ENCODE measurements around the gene MEAK7.

MEAK7 gene

DNA sequence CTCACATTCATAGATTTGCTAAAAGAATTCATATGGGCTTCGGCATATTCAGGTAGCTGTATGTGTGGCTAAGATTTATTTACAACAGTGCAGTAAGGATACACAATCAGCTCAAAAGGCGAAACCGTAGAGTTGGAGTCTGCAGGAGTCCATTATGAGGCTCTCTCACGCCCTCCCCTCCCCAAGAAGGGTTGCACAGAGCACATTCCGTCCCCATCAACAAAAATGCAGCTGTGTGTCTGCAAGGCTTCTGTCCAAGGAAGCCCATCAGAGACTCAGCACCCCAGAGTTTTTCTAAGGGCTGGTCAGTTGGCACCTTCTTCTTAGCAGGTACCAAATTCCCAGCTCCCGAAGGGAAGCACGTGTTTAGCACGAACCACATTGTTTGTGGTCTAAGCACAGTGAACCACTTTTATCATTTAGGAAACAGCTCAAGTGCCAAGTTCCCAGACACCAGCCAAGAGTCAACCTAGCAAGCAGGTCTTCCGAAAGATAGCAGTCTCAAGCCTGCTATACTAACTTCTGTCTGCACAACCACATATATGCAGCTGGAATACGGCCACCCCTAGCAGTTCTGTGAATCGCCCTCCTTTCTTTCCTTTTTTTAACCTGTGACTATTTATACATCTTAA, 28.5 kb upstream of the MEAK7 start:
- TF ChIP-seq, protein P1, sequence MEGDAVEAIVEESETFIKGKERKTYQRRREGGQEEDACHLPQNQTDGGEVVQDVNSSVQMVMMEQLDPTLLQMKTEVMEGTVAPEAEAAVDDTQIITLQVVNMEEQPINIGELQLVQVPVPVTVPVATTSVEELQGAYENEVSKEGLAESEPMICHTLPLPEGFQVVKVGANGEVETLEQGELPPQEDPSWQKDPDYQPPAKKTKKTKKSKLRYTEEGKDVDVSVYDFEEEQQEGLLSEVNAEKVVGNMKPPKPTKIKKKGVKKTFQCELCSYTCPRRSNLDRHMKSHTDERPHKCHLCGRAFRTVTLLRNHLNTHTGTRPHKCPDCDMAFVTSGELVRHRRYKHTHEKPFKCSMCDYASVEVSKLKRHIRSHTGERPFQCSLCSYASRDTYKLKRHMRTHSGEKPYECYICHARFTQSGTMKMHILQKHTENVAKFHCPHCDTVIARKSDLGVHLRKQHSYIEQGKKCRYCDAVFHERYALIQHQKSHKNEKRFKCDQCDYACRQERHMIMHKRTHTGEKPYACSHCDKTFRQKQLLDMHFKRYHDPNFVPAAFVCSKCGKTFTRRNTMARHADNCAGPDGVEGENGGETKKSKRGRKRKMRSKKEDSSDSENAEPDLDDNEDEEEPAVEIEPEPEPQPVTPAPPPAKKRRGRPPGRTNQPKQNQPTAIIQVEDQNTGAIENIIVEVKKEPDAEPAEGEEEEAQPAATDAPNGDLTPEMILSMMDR (IDR thresholded peaks at IDR 0.05; ENCODE audit: low read depth, low read length): no peak
- peak in 1 of 2 donors; percentile 54 for DNase-seq (ENCODE audit: low read depth in 2 of 2)
- no peak overlapping the region for H3K4me3 ChIP-seq (replicated peaks in 1 of 2; ENCODE audit: low read depth in 2 of 2, low read length in 2 of 2)

DNA sequence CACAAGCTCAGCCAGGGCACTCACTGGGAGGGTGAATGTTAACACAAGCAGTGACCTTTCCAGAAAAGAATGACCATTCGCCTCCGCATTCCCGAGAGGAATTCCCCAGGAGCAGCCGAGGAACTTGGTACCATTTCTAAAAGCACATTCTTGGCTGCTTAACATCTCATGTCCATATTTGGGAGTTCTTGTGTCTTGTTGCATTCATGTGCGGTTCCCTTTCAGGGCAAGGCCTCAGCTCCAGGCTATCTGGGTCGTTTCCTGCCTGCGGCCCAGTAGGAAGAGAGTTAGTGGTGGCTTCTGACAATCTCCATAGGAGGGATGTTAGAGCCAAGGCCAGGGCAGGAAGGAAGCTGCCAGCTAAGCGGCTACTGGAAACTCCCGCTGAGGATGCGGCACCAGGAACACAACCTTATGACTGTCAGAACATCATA, 27.8 kb upstream of the MEAK7 start:
- peak; percentile 87 to 93 for DNase-seq (ENCODE audit: low read depth in 2 of 2)
- H3K4me3 ChIP-seq (replicated peaks in 1 of 2; ENCODE audit: low read depth in 2 of 2, low read length in 2 of 2): no peak overlapping the region
- TF ChIP-seq, protein P1 (IDR thresholded peaks at IDR 0.05; ENCODE audit: low read depth, low read length): no peak

GRCh38 chr16:84531671-84532111, 27.2 kb upstream of the MEAK7 start:
- TF ChIP-seq, protein P1 (IDR thresholded peaks at IDR 0.05; ENCODE audit: low read depth, low read length): no peak
- no peak for DNase-seq (ENCODE audit: low read depth in 2 of 2)
- no peak overlapping the region for H3K4me3 ChIP-seq (replicated peaks in 1 of 2; ENCODE audit: low read depth in 2 of 2, low read length in 2 of 2)

DNA sequence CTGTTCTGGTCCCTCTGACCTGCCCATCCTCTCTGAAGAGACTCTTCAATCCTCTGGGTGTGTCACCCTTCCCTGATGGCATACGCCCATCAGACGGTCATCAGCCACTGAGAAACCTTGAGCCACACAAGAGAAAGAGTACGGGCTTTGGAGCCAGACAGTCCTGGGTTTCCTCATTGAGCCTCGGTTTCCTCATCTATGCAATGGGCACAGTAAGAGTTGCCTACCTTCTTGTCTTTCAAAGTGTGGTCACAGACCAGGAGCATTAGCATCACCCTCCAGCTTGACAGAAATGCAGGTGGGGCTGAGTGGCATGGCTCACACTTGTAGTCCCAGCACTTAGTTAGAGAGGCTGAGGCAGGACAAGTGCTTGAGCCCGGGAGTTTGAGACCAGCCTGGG, 26.1 kb upstream of the MEAK7 start:
- H3K4me3 ChIP-seq (replicated peaks in 1 of 2; ENCODE audit: low read depth in 2 of 2, low read length in 2 of 2): no peak overlapping the region
- TF ChIP-seq, protein P1 (IDR thresholded peaks at IDR 0.05; ENCODE audit: low read depth, low read length): no peak
- no peak for DNase-seq (ENCODE audit: low read depth in 2 of 2)

DNA sequence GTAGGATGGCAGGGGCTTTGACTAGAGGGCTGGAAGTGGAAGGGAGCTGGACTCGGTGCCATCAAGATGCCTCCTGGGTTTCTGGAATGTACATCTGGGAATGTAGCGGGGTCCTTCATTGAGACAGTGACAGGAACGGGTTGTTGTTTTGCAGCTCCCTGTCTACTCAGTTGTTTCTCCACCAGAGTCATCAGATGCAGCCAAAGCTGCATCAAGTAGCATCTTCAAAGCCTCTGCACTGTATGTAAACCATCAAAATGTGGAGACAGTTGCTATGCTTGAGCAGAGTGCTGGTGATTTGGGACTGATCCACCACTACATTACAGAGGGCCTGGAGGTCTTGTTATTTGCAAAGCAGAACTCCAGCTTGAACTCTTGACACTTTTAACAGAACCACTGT, 25.1 kb upstream of the MEAK7 start:
- TF ChIP-seq, protein P1 (IDR thresholded peaks at IDR 0.05; ENCODE audit: low read depth, low read length): no peak
- no peak for DNase-seq (ENCODE audit: low read depth in 2 of 2)
- H3K4me3 ChIP-seq (replicated peaks in 1 of 2; ENCODE audit: low read depth in 2 of 2, low read length in 2 of 2): no peak overlapping the region

GRCh38 chr16:84528322-84528721, 23.9 kb upstream of the MEAK7 start:
- TF ChIP-seq, protein P1 (IDR thresholded peaks at IDR 0.05; ENCODE audit: low read depth, low read length): no peak
- no peak overlapping the region for H3K4me3 ChIP-seq (replicated peaks in 1 of 2; ENCODE audit: low read depth in 2 of 2, low read length in 2 of 2)
- no peak for DNase-seq (ENCODE audit: low read depth in 2 of 2)

All from cardiac fibroblast (primary cell).